Endothelial cell of umbilical vein (primary cell): ENCODE results near the gene LATS1. TPM values are rescaled to one million over a fixed set of nuclear protein-coding genes. Genes with fewer than 3 reads are reported as not detected.
A peak's percentile ranks its signal among the peaks of the same experiment; 100 is the strongest.

Source experiments
- BruUV-seq: library from RNA; stranded (reverse); fragments of 400-500 nt; replicated peaks from 2 replicates; lab custom pipeline; 2021; lab: Mats Ljungman, UMichigan
- CTCF ChIA-PET: fragments of 300-600, 350-600 bp; sonication (Branson Sonifier 250); formaldehyde crosslinking; loops from one replicate; lab custom pipeline; 2021; ENCODE audit warnings: antibody characterized with exemption, inconsistent platforms; lab: Charles Lee
- POLR2A ChIA-PET: fragments of 300-600, 350-600 bp; sonication (Branson Sonifier 250); formaldehyde crosslinking; loops from one replicate; lab custom pipeline; 2021; ENCODE audit warnings: antibody characterized with exemption, inconsistent platforms; lab: Charles Lee
- DNase-seq: peaks from one replicate; pipeline ENCODE4 v3.0.0-alpha.2; 2011; ENCODE audit warnings: low read depth, low spot score
- FAIRE-seq: peaks from 2 replicates; lab custom pipeline; 2011; peaks lifted over from hg19 to GRCh38; lab: Jason Lieb, UNC
- H2AFZ ChIP-seq: 2 replicates; pipeline ENCODE4 v1.6.0; 2012; ENCODE audit warnings: low read depth, low read length, control low read depth, inconsistent platforms
- H3K27ac ChIP-seq: 2 replicates; pipeline ENCODE4 v1.5.1; 2011; ENCODE audit warnings: low read depth, mild to moderate bottlenecking, control low read depth, low read length, moderate library complexity; ENCODE audit not compliant: insufficient read depth
- H3K27me3 ChIP-seq, 2 experiments: 2 replicates each; pipeline versions ENCODE4 v1.6.0 to v1.6.1; 2011; ENCODE audit warnings: low read length in 2 of 2, mixed read lengths in 1 of 2; ENCODE audit not compliant: control insufficient read depth in 2 of 2, insufficient read depth in 2 of 2
- H3K36me3 ChIP-seq, 2 experiments: 2 replicates in 1 of 2; 3 replicates in 1 of 2; pipeline ENCODE4 v1.5.1; 2011; ENCODE audit warnings: low read length in 2 of 2, mild to moderate bottlenecking in 1 of 2, moderate library complexity in 1 of 2; ENCODE audit not compliant: control insufficient read depth in 2 of 2, insufficient read depth in 2 of 2; ENCODE audit errors: extremely low read depth in 1 of 2
- H3K4me1 ChIP-seq: 3 replicates; pipeline ENCODE4 v1.5.1; 2011; ENCODE audit warnings: mild to moderate bottlenecking, low read length; ENCODE audit not compliant: control insufficient read depth, insufficient read depth; ENCODE audit errors: extremely low read depth
- H3K4me2 ChIP-seq: 2 replicates; pipeline ENCODE4 v1.6.1; 2011; ENCODE audit warnings: low read length, control low read depth, mixed read lengths; ENCODE audit not compliant: insufficient read depth
- H3K4me3 ChIP-seq, 3 experiments: fragments of 200-600 bp in 1 of 3; sonication (generic), shearing (Covaris generic) in 1 of 3; replicated peaks in 1 of 3; 2 replicates each; pipeline ENCODE4 v1.5.1; 2011 to 2016; ENCODE audit warnings: control low read depth in 3 of 3, low read length in 3 of 3, mild to moderate bottlenecking in 2 of 3, inconsistent platforms in 1 of 3, low read depth in 1 of 3, moderate library complexity in 1 of 3; ENCODE audit not compliant: insufficient read depth in 1 of 3
- H3K79me2 ChIP-seq: 2 replicates; pipeline ENCODE4 v1.6.0; 2012; ENCODE audit warnings: low read length, inconsistent platforms; ENCODE audit not compliant: control insufficient read depth, insufficient read depth
- H3K9ac ChIP-seq: replicated peaks from 2 replicates; pipeline ENCODE3; 2011; ENCODE audit warnings: low read length, control low read depth; ENCODE audit not compliant: insufficient read depth; ENCODE audit errors: extremely low read depth
- H3K9me1 ChIP-seq: replicated peaks from 3 replicates; pipeline ENCODE4 v1.6.0; 2011; ENCODE audit warnings: mild to moderate bottlenecking, low read length; ENCODE audit not compliant: control insufficient read depth, insufficient read depth; ENCODE audit errors: extremely low read depth
- H3K9me3 ChIP-seq: replicated peaks from 2 replicates; pipeline ENCODE4 v1.5.1; 2012; ENCODE audit warnings: low read length, inconsistent platforms; ENCODE audit not compliant: control insufficient read depth, insufficient read depth
- H4K20me1 ChIP-seq: replicated peaks from 2 replicates; pipeline ENCODE3; 2011; ENCODE audit warnings: mild to moderate bottlenecking, low read length; ENCODE audit not compliant: control insufficient read depth, insufficient read depth; ENCODE audit errors: extremely low read depth
- GATA2 ChIP-seq: IDR thresholded peaks from 2 replicates; pipeline ENCODE4 v1.7.0; 2011; ENCODE audit warnings: low read depth, mild to moderate bottlenecking, moderate library complexity, mixed read lengths, low read length; ENCODE audit not compliant: insufficient read length, insufficient read depth
- MYC ChIP-seq: IDR thresholded peaks from one replicate; pipeline ENCODE4 v1.6.1; 2011; ENCODE audit warnings: mild to moderate bottlenecking, low read depth, low read length
- POLR2A ChIP-seq: IDR thresholded peaks from 2 replicates; pipeline ENCODE4 v1.6.1; 2012; ENCODE audit warnings: low read depth, mild to moderate bottlenecking, control low read depth, low read length
- POLR2AphosphoS5 ChIP-seq: IDR thresholded peaks from 2 replicates; pipeline ENCODE4 v1.6.1; 2012; ENCODE audit warnings: low read depth, mild to moderate bottlenecking, control low read depth, low read length, moderate library complexity; ENCODE audit not compliant: insufficient read depth
- dilution Hi-C: fragments of 300-500 bp; cut with MboI; formaldehyde crosslinking; loops from one replicate; pipeline ENCODE4 v1.15.0; 2019; ENCODE audit warnings: low sequenced_read_pairs; ENCODE audit not compliant: extremely low pct_ligation_motif_present
- intact Hi-C: fragments of 100-400 bp; cut with micrococcal nuclease; formaldehyde crosslinking; loops from one replicate; pipeline ENCODE4 v1.10.0; 2022
- polyA plus RNA-seq, 4 experiments: library from polyadenylated mRNA; depleted of rRNA in 3 of 4; stranded (reverse) in 3 of 4; unstranded in 1 of 4; fragments of >200 nt; gene quantifications; 2 replicates each; pipeline versions ENCODE4 v1.2.1 to v1.2.3, GENCODE V29; 2011 to 2012; ENCODE audit warnings: missing spikeins in 1 of 4
- total RNA-seq: library from RNA; stranded (reverse); gene quantifications from 2 replicates; pipeline ENCODE4 v1.2.3, GENCODE V29; 2021
- TF ChIP-seq, protein P1 (sequence below): IDR thresholded peaks from 2 replicates; pipeline ENCODE4 v1.6.1; 2011; ENCODE audit not compliant: insufficient read depth, insufficient read length

Gene LATS1
- total and polyA plus RNA-seq, 2 donors (not counting 3 experiments of a cell fraction or from before 2014, with no cell fraction given) = 8.4 to 27.6 TPM

DNA sequence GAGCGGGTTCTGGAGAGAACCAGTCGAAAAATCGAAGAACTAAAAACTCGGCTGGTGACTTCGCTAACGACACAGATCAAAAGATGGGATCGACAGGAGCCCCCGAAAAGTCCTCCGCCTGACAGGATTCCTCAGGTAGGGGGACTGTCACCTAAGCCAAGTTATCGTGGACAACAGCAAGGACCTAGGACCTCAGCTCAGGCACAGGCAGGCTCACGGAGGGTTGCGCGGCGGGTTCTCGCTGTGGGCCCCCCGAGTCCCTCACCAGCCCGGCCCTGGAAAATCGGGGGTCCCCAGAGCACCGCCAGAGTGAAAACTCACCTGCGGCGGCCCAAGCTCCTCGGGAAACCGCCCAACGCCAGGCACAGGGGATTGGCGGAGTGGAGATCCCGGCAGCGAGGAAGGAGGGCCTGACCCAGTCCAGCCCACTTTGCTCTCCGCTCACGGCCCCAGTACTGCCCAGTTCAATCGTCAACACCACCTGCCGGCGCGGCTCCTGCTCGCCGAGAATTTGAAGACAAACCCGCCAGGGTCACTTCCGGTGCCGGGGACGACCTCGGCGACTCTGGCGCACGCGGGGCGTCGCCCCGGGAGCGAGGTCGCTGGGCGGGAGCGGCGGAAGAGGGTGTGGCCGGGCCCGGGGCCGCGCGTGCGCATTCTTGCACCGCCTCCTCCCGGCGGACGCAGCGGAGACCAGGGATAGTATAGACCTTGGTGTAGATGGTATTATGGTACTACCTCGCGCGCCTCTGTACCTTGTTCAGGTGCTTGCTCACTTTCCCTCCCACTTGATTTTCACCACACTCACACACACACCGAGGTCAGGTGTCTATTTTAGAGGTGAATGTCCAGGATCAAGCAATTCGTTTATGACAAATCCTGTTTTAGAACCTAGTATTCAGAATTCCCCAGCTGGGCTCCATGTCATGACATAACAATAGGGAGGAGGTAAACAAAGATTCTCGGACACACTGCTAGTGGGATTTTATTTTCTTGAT lies 69.5 kb downstream of the LATS1 start, which contains the start of gene KATNA1:
Gene KATNA1 (minus strand): TSS at position 567 of the 998 bp plus-strand sequence. CDS start 10,167 bp downstream, outside the sequence.
- Histone ChIP-seq H3K9me1 (no peaks in the 10 kb centered on the region), H3K4me3 (peak within 1 kb of the TSS; percentile 83 to 95 (median 94)), H3K27ac (peak within 1 kb of the TSS; percentile 35), H3K27me3 (no peaks in the 10 kb centered on the region), H3K4me2 (peak within 1 kb of the TSS; percentile 98), H3K9ac (peak within 1 kb of the TSS; percentile 75), H3K36me3 (no peaks in the 10 kb centered on the region), H3K4me1 (peaks cover 3% of the 10 kb centered on the region), H3K79me2 (peaks cover 20% of the 10 kb centered on the region), H2AFZ (peak within 1 kb of the TSS; percentile 67), H4K20me1 (no peaks in the 10 kb centered on the region), H3K9me3 (no peaks in the 10 kb centered on the region)
- CTCF ChIA-PET = interaction anchor here (1.6 kb wide), 1 partner anchor 42 kb away, joined by 3 read pairs; no protein-coding TSS in a partner anchor
- POLR2A ChIA-PET = no interaction called here
- dilution Hi-C loops (no loop called here), intact Hi-C loops (loop anchor here (1.0 to 2.0 kb wide), 2 partner anchors 82 to 102 kb away; partner anchors contain the start of genes GINM1 and PPIL4)
- TF ChIP-seq, protein P1, sequence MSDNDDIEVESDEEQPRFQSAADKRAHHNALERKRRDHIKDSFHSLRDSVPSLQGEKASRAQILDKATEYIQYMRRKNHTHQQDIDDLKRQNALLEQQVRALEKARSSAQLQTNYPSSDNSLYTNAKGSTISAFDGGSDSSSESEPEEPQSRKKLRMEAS = no peak
- TF ChIP-seq MYC = no peak
- peak; percentile 79 for TF ChIP-seq POLR2A
- peak; percentile 83 for TF ChIP-seq POLR2AphosphoS5
- peak; percentile 90 for FAIRE-seq
- BruUV-seq = TSS peak; percentile 39
- DNase-seq = peak; percentile 85

DNA sequence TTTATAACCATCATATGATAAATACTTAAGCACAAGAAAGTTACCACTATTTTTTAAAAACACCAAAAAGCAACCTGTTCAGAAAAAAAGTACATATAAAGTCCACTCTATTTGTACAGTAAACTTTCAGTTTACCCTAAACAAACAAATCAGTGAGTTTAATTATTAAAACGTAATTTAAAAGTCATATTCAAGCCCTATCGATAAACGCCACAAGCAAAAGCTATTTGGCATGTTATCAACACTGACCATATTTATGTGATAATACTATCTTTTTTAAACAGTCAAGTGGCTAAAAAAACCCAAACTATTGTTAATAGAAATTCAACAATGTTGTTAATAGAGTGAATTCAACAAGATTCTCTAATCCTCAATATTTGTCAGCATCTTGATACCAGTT lies 71.3 kb downstream of the LATS1 start:
- no peak overlapping the region for H3K4me3 ChIP-seq
- ChIA-PET POLR2A (no interaction called here), CTCF (no interaction called here)
- peaks cover 31% of the 10 kb centered on the region for H3K79me2 ChIP-seq
- H3K9me1 ChIP-seq = no peaks in the 10 kb centered on the region
- H3K27me3 ChIP-seq = no peaks in the 10 kb centered on the region
- DNase-seq (no peak), FAIRE-seq (no peak)
- dilution Hi-C loops (no loop called here), intact Hi-C loops (no loop called here)
- no peak overlapping the region for H2AFZ ChIP-seq
- no peak overlapping the region for H3K27ac ChIP-seq
- H3K9ac ChIP-seq = no peak overlapping the region
- H3K9me3 ChIP-seq = no peaks in the 10 kb centered on the region
- TF ChIP-seq GATA2 = no peak
- peaks cover 3% of the 10 kb centered on the region for H3K4me1 ChIP-seq
- H3K4me2 ChIP-seq = peak overlapping the region; percentile 98
- H4K20me1 ChIP-seq = no peaks in the 10 kb centered on the region
- H3K36me3 ChIP-seq = no peaks in the 10 kb centered on the region
- no TSS peak for BruUV-seq
